Measurements from ENCODE around the gene CACNG3. TPM values are rescaled to one million over a fixed set of nuclear protein-coding genes. Genes with fewer than 3 reads are reported as not detected.

Gene CACNG3
- total and polyA plus RNA-seq, 8 donors = 0.09 TPM; not detected in 7

DNA sequence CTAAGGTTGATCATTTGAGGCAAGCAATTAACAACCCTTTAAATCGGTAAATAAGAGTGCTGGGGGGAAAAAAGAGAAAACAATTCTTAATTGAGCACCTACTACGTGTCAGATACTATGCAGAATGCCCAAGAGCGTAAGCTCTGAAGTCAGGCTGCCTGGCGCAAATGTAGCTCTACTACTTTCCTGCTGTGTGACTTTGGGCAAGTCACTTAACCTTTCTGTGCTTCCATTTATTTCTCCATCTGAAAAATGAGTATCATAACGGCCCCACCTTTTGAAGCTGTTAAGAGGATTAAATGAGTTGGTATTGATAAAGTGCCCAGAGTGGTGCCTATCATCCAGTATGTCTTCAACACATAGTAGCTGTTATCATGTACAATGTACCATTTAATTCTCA lies 102.0 kb downstream of the CACNG3 start:
- no peak for ATAC-seq
- H3K27me3 ChIP-seq = no peaks in the 10 kb centered on the region

DNA sequence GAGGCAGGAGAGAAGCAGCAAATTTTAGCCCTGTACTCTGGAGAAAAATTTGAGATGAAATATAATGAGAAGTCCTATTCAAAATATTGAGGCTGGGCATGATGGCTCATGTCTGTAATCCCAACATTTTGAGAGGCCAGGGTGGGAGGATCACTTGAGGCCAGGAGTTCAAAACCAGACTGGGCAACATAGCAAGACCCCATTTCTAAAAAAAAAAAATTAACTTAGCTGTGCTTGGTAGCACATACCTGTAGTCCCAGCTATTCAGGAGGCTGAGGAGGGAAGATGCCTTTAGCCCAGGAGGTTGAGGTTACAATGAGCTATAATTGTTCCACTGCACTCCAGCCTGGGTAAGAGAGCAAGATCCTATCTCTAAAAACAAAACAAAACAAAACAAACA lies 103.4 kb downstream of the CACNG3 start:
- Histone ChIP-seq H3K4me3 (no peak overlapping the region), H3K36me3 (no peaks in the 10 kb centered on the region), H3K27me3 (no peaks in the 10 kb centered on the region), H3K9me3 (no peaks in the 10 kb centered on the region), H3K27ac (no peak overlapping the region), H3K4me1 (no peaks in the 10 kb centered on the region)
- ATAC-seq (no peak), DNase-seq (no peak)
- TF ChIP-seq, protein P1, sequence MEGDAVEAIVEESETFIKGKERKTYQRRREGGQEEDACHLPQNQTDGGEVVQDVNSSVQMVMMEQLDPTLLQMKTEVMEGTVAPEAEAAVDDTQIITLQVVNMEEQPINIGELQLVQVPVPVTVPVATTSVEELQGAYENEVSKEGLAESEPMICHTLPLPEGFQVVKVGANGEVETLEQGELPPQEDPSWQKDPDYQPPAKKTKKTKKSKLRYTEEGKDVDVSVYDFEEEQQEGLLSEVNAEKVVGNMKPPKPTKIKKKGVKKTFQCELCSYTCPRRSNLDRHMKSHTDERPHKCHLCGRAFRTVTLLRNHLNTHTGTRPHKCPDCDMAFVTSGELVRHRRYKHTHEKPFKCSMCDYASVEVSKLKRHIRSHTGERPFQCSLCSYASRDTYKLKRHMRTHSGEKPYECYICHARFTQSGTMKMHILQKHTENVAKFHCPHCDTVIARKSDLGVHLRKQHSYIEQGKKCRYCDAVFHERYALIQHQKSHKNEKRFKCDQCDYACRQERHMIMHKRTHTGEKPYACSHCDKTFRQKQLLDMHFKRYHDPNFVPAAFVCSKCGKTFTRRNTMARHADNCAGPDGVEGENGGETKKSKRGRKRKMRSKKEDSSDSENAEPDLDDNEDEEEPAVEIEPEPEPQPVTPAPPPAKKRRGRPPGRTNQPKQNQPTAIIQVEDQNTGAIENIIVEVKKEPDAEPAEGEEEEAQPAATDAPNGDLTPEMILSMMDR (IDR thresholded peaks at IDR 0.05) = no peak
- intact Hi-C loops (cut with DNase I) = no loop called here

More for the DNA sequence above, 102.0 kb downstream of the CACNG3 start:
- Histone ChIP-seq H3K4me1 (no peaks in the 10 kb centered on the region), H3K4me3 (no peak overlapping the region), H3K36me3 (no peaks in the 10 kb centered on the region), H3K9me3 (no peaks in the 10 kb centered on the region), H3K27ac (no peak overlapping the region)
- TF ChIP-seq, protein P1 (IDR thresholded peaks at IDR 0.05) = no peak
- DNase-seq = no peak
- intact Hi-C loops (cut with DNase I) = no loop called here

DNA sequence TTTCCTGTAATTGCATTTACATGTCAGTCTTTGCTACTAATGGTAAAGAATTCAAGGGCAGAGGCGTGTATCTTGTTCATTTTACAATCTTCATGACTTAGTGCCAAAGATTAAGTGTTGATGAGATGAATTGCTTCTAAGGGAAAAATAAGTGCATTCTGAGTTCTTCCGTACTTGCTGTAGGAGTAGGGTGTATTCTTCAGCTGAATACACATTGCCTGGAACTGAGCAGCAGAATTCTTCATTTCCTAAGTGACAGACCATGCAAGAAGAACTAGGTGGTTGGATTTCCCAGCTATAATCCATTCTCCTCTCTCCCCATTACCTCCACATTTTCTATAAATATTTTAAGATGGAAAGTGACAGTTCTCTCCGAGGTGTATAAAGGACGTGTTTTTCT lies 104.8 kb downstream of the CACNG3 start:
- Histone ChIP-seq H3K4me3 (no peak overlapping the region), H3K27ac (no peak overlapping the region), H3K36me3 (no peaks in the 10 kb centered on the region), H3K4me1 (no peaks in the 10 kb centered on the region), H3K27me3 (peaks cover 0 to 5% of the 10 kb centered on the region in 2 donors), H3K9me3 (no peaks in the 10 kb centered on the region)
- intact Hi-C loops (cut with DNase I) = no loop called here
- TF ChIP-seq, protein P1 (IDR thresholded peaks at IDR 0.05) = no peak
- DNase-seq = no peak
- ATAC-seq = no peak

DNA sequence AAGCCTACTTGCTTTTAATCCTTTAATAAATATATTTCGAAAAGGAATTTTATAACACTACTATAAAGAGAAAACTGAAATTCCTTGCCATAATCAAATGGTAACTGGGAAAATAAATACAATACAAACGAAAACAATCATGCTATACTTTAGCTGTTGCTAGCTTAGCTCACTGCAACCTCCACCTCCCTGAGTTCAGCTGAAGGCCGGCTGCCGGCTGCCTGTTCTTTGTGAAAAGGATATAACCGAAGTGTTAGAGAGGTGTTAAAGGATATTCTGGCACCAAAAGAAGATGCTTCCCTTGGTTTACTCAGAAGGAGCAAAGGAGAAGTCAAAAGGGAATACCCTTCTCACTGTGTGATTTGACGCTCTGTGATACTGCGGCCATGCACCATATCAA lies 108.5 kb downstream of the CACNG3 start:
- Histone ChIP-seq H3K9me3 (no peaks in the 10 kb centered on the region), H3K4me3 (no peak overlapping the region), H3K27me3 (peaks cover 0 to 14% of the 10 kb centered on the region in 2 donors), H3K27ac (no peak overlapping the region), H3K4me1 (no peaks in the 10 kb centered on the region), H3K36me3 (no peaks in the 10 kb centered on the region)
- TF ChIP-seq, protein P1 (IDR thresholded peaks at IDR 0.05) = no peak
- DNase-seq = no peak
- ATAC-seq = no peak
- intact Hi-C loops (cut with DNase I) = no loop called here

DNA sequence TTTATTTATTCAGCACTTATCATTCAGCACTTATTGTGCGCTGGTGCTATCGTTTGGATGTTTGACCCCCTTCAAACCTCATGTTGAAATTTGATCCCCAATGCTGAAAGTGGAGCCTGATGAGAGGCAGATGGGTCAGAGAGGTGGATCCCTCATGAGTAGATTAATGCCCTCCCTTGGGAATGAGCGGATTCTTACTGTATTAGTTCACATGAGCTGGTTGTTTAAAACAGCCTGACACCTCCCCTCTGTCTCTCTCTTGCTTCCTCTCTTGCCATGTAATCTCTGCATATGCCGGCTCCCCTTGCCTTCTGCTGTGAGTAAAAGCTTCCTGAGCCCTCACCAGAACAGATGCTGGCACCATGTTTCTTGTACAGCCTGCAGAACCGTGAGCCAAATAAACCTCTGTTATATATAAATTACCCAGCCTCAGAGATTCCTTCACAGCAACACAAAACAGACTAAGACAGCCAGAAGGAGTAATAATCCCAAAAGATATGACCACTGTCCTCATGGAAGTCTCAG lies 111.1 kb downstream of the CACNG3 start:
- Histone ChIP-seq H3K27ac (no peak overlapping the region), H3K4me3 (no peak overlapping the region), H3K36me3 (no peaks in the 10 kb centered on the region), H3K4me1 (no peaks in the 10 kb centered on the region), H3K27me3 (peaks cover 0 to 14% of the 10 kb centered on the region in 2 donors), H3K9me3 (peaks cover 0 to 5% of the 10 kb centered on the region in 2 donors)
- no peak for ATAC-seq
- TF ChIP-seq, protein P1 (IDR thresholded peaks at IDR 0.05) = no peak
- no peak for DNase-seq
- intact Hi-C loops (cut with DNase I) = no loop called here

Data from left lung (tissue), 10 donors.